Measurements from ENCODE around the gene NFIX. TPM values are rescaled to one million over a fixed set of nuclear protein-coding genes. Genes with fewer than 3 reads are reported as not detected.

NFIX gene
- total and polyA plus RNA-seq, 2 experiments from 2014 or later = 0.06 to 0.14 TPM

DNA sequence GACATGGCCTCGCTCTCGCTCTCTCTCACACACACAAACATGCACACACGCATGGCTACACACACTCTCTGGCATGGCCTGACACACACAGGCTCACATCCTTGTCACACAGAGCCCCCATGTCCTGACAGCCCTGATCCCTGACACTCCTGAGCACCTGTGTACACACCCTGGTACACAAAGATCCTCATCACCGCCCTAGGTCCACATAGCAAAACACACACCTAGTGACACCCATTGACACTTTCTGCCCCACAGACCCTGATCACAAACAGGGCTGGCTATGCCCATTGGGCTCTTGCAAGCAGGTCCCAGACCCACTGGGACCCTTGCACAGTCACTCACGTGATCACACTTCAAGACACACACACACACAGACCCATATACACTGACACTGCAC is 4.0 kb upstream of the NFIX start (continued):
- TF ChIP-seq REST (IDR thresholded peaks at IDR 0.05; ENCODE audit: unreplicated experiment) = no peak
- no peak for TF ChIP-seq ZNF331 (CRISPR knock-in tag; IDR thresholded peaks at IDR 0.05; ENCODE audit: low read depth)
- TF ChIP-seq ZNF114 (CRISPR knock-in tag; IDR thresholded peaks at IDR 0.05) = no peak
- no peak for TF ChIP-seq EZH2phosphoT487 (IDR thresholded peaks at IDR 0.05; ENCODE audit: unreplicated experiment)
- TF ChIP-seq EZH2 (IDR thresholded peaks at IDR 0.05; ENCODE audit: low read depth, unreplicated experiment) = no peak
- TF ChIP-seq STAT1 (IDR thresholded peaks at IDR 0.05; ENCODE audit: unreplicated experiment) = no peak
- TF ChIP-seq CTCF (conservative IDR thresholded peaks at IDR 0.05; ENCODE audit: low read depth in 2 of 2) = no peak
- TF ChIP-seq ETS1 (IDR thresholded peaks at IDR 0.05) = no peak
- TF ChIP-seq CREB1 (CRISPR knock-in tag; IDR thresholded peaks at IDR 0.05; ENCODE audit: low read depth) = no peak
- no peak for TF ChIP-seq POLR2AphosphoS5 (IDR thresholded peaks at IDR 0.05; ENCODE audit: low read depth)

DNA sequence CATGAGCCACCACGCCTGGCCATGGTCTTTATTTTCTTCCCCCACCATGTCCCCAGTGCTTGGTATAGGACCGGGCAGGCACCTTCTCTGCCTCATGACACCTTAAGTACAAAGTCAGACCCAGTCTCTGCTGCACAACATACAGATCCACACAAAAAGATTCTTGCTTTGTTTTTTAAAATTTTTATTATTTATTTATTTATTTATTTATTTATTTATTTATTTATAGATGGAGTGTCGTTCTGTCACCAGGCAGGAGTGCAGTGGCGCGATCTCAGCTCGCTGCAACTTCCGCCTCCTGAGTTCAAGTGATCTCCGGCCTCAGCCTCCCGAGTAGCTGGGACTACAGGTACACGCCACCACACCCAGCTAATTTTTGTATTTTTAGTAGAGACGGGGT is 2.5 kb upstream of the NFIX start:
- ATAC-seq (no peak), DNase-seq (ENCODE audit: low spot score) (no peak)
- Mint-ChIP-seq H3K36me3 (ENCODE audit: low read depth) (peaks cover 4% of the 10 kb centered on the region; the same call in 2 of the 3 replicates), H3K4me1 (peaks cover 7% of the 10 kb centered on the region), H3K9me3 (peaks cover 5% of the 10 kb centered on the region; the same call in 1 of the 3 replicates), H3K4me3 (no peak overlapping the region), H3K27me3 (ENCODE audit: insufficient read depth, low read depth, poor library complexity) (peaks cover 66% of the 10 kb centered on the region), H3K27ac (no peak overlapping the region)
- no peaks in the 10 kb centered on the region for H3K36me3 ChIP-seq (ENCODE audit: insufficient read depth)
- H3K27me3 ChIP-seq (ENCODE audit: insufficient read depth) = peaks cover 67% of the 10 kb centered on the region
- H3K4me1 ChIP-seq (ENCODE audit: insufficient read depth) = no peaks in the 10 kb centered on the region; the same call in 1 of the 2 replicates
- H3K4me2 ChIP-seq = no peak overlapping the region
- H3K4me3 ChIP-seq = no peak overlapping the region
- no peaks in the 10 kb centered on the region; the same call in 1 of the 2 replicates for H4K20me1 ChIP-seq (replicated peaks; ENCODE audit: insufficient read depth)
- H3K9me2 ChIP-seq (ENCODE audit: insufficient read depth) = no peaks in the 10 kb centered on the region
- H3K27ac ChIP-seq (ENCODE audit: low read depth) = no peak overlapping the region
- H3K79me2 ChIP-seq (replicated peaks; ENCODE audit: insufficient read depth) = no peaks in the 10 kb centered on the region
- H2AFZ ChIP-seq = no peak overlapping the region
- H3F3A ChIP-seq (replicated peaks; ENCODE audit: low read depth) = peaks cover 8% of the 10 kb centered on the region; the same call in 1 of the 2 replicates
- no peak for TF ChIP-seq EZH2phosphoT487 (IDR thresholded peaks at IDR 0.05; ENCODE audit: unreplicated experiment)
- no peak for TF ChIP-seq EZH2 (IDR thresholded peaks at IDR 0.05; ENCODE audit: low read depth, unreplicated experiment)
- TF ChIP-seq, protein P1, sequence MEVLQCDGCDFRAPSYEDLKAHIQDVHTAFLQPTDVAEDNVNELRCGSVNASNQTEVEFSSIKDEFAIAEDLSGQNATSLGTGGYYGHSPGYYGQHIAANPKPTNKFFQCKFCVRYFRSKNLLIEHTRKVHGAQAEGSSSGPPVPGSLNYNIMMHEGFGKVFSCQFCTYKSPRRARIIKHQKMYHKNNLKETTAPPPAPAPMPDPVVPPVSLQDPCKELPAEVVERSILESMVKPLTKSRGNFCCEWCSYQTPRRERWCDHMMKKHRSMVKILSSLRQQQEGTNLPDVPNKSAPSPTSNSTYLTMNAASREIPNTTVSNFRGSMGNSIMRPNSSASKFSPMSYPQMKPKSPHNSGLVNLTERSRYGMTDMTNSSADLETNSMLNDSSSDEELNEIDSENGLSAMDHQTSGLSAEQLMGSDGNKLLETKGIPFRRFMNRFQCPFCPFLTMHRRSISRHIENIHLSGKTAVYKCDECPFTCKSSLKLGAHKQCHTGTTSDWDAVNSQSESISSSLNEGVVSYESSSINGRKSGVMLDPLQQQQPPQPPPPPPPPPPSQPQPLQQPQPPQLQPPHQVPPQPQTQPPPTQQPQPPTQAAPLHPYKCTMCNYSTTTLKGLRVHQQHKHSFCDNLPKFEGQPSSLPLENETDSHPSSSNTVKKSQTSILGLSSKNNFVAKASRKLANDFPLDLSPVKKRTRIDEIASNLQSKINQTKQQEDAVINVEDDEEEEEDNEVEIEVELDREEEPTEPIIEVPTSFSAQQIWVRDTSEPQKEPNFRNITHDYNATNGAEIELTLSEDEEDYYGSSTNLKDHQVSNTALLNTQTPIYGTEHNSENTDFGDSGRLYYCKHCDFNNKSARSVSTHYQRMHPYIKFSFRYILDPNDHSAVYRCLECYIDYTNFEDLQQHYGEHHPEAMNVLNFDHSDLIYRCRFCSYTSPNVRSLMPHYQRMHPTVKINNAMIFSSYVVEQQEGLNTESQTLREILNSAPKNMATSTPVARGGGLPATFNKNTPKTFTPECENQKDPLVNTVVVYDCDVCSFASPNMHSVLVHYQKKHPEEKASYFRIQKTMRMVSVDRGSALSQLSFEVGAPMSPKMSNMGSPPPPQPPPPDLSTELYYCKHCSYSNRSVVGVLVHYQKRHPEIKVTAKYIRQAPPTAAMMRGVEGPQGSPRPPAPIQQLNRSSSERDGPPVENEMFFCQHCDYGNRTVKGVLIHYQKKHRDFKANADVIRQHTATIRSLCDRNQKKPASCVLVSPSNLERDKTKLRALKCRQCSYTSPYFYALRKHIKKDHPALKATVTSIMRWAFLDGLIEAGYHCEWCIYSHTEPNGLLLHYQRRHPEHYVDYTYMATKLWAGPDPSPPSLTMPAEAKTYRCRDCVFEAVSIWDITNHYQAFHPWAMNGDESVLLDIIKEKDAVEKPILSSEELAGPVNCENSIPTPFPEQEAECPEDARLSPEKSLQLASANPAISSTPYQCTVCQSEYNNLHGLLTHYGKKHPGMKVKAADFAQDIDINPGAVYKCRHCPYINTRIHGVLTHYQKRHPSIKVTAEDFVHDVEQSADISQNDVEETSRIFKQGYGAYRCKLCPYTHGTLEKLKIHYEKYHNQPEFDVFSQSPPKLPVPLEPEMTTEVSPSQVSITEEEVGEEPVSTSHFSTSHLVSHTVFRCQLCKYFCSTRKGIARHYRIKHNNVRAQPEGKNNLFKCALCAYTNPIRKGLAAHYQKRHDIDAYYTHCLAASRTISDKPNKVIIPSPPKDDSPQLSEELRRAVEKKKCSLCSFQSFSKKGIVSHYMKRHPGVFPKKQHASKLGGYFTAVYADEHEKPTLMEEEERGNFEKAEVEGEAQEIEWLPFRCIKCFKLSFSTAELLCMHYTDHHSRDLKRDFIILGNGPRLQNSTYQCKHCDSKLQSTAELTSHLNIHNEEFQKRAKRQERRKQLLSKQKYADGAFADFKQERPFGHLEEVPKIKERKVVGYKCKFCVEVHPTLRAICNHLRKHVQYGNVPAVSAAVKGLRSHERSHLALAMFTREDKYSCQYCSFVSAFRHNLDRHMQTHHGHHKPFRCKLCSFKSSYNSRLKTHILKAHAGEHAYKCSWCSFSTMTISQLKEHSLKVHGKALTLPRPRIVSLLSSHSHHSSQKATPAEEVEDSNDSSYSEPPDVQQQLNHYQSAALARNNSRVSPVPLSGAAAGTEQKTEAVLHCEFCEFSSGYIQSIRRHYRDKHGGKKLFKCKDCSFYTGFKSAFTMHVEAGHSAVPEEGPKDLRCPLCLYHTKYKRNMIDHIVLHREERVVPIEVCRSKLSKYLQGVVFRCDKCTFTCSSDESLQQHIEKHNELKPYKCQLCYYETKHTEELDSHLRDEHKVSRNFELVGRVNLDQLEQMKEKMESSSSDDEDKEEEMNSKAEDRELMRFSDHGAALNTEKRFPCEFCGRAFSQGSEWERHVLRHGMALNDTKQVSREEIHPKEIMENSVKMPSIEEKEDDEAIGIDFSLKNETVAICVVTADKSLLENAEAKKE (CRISPR knock-in tag; IDR thresholded peaks at IDR 0.05) = no peak
- no peak for TF ChIP-seq ZNF331 (CRISPR knock-in tag; IDR thresholded peaks at IDR 0.05; ENCODE audit: low read depth)
- TF ChIP-seq ETS1 (IDR thresholded peaks at IDR 0.05) = no peak

Data from GM23338 (cell line).